Measurements from ENCODE around the gene NOTCH1. TPM values are rescaled to one million over a fixed set of nuclear protein-coding genes. Genes with fewer than 3 reads are reported as not detected.

NOTCH1 gene
- polyA plus RNA-seq, 2 of the 4 experiments (the other 2 are of a cell fraction) = 0.88 to 5.7 TPM

GRCh38 chr9:136484153-136485048, 61.4 kb downstream of the NOTCH1 start:
- peak overlapping the region; percentile 90 to 95 for H3K27ac ChIP-seq
- WGBS (ENCODE audit: missing lambda C conversion rate) = 14% methylated on average over 42 of the region's 59 CpGs
- peak overlapping the region; percentile 97 for H3K4me2 ChIP-seq
- no peak for TF ChIP-seq RARB (CRISPR knock-in tag; IDR thresholded peaks at IDR 0.05)
- TF ChIP-seq, protein P1, sequence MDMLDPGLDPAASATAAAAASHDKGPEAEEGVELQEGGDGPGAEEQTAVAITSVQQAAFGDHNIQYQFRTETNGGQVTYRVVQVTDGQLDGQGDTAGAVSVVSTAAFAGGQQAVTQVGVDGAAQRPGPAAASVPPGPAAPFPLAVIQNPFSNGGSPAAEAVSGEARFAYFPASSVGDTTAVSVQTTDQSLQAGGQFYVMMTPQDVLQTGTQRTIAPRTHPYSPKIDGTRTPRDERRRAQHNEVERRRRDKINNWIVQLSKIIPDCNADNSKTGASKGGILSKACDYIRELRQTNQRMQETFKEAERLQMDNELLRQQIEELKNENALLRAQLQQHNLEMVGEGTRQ (IDR thresholded peaks at IDR 0.05) = peak; percentile 16; the same call in 1 of the 2 replicates
- TF ChIP-seq MYC (IDR thresholded peaks at IDR 0.05; ENCODE audit: borderline replicate concordance, low read length) = 0 out of 2 replicates have a peak, but pooled peaks have one; percentile 38
- TF ChIP-seq, protein P2, sequence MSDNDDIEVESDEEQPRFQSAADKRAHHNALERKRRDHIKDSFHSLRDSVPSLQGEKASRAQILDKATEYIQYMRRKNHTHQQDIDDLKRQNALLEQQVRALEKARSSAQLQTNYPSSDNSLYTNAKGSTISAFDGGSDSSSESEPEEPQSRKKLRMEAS (IDR thresholded peaks at IDR 0.05) = peak; percentile 82
- H3K4me3 ChIP-seq = peak overlapping the region; percentile 65
- ChIA-PET POLR2A (interaction anchor here (0.6 to 2.5 kb wide), 10 partner anchors 10 to 577 kb away, joined by 3 to 17 read pairs (median 4); partner anchors contain the start of genes CAMSAP1 and DNLZ), CTCF (interaction anchor here (0.6 to 9.1 kb wide), 51 partner anchors 8 to 237 kb away, joined by 3 to 776 read pairs (median 5); partner anchors contain the start of genes ENTR1 and PMPCA)
- H3K9me3 ChIP-seq = no peaks in the 10 kb centered on the region
- H3K4me1 ChIP-seq = peaks cover 15% of the 10 kb centered on the region
- FAIRE-seq = no peak
- peak; percentile 20 to 44 for ATAC-seq
- DNase-seq (ENCODE audit: low read depth in 1 of 2, low spot score in 1 of 2) = peak in 1 of 2 experiments; percentile 73

- Histone ChIP-seq H3K4me2 (peak overlapping the region; percentile 97), H3K9me3 (no peaks in the 10 kb centered on the region), H3K4me1 (peaks cover 15% of the 10 kb centered on the region), H3K27ac (peak overlapping the region; percentile 90 to 95), H3K4me3 (peak overlapping the region; percentile 65)
- WGBS (ENCODE audit: missing lambda C conversion rate) = 1% methylated on average over 26 of the region's 63 CpGs
- FAIRE-seq (no peak), DNase-seq (ENCODE audit: low read depth in 1 of 2, low spot score in 1 of 2) (peak; percentile 91 to 92), ATAC-seq (peak; percentile 63 to 67)
- TF ChIP-seq PHF8 (IDR thresholded peaks at IDR 0.05; ENCODE audit: borderline replicate concordance, low read depth) (peak; percentile 70; the same call in 1 of the 2 replicates), POLR2A (IDR thresholded peaks at IDR 0.05; ENCODE audit: low read length) (peak; percentile 69), FOSL2 (IDR thresholded peaks at IDR 0.05) (no peak), FOSL2 (CRISPR knock-in tag; IDR thresholded peaks at IDR 0.05) (no peak)
- TF ChIP-seq, protein P2 (IDR thresholded peaks at IDR 0.05) = peak; percentile 62; the same call in 1 of the 2 replicates
- TF ChIP-seq, protein P3, sequence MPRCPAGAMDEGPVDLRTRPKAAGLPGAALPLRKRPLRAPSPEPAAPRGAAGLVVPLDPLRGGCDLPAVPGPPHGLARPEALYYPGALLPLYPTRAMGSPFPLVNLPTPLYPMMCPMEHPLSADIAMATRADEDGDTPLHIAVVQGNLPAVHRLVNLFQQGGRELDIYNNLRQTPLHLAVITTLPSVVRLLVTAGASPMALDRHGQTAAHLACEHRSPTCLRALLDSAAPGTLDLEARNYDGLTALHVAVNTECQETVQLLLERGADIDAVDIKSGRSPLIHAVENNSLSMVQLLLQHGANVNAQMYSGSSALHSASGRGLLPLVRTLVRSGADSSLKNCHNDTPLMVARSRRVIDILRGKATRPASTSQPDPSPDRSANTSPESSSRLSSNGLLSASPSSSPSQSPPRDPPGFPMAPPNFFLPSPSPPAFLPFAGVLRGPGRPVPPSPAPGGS (IDR thresholded peaks at IDR 0.05) = peak; percentile 86; the same call in 2 of the 3 replicates
- ChIA-PET POLR2A (interaction anchor here (0.6 to 2.5 kb wide), 11 partner anchors 9 to 576 kb away, joined by 3 to 17 read pairs (median 3); partner anchors contain the start of genes CAMSAP1 and DNLZ), CTCF (interaction anchor here (0.6 to 9.1 kb wide), 22 partner anchors 10 to 217 kb away, joined by 3 to 776 read pairs (median 6); no protein-coding TSS in a partner anchor)
These were observed 62.2 kb downstream of the NOTCH1 start for GRCh38 chr9:136483589-136484152.

- ChIA-PET POLR2A (interaction anchor here (0.7 to 2.5 kb wide), 9 partner anchors 8 to 239 kb away, joined by 3 to 17 read pairs (median 4); partner anchors contain the start of gene DNLZ), CTCF (interaction anchor here (1.2 to 9.1 kb wide), 12 partner anchors 11 to 189 kb away, joined by 3 to 776 read pairs (median 12); no protein-coding TSS in a partner anchor)
- FAIRE-seq = no peak
- DNase-seq (ENCODE audit: low read depth in 1 of 2, low spot score in 1 of 2) = peak; percentile 82 to 98
- peak within 1 kb of the TSS; percentile 96 for H3K4me3 ChIP-seq
- 0% methylated on average over 6 of the region's 109 CpGs for WGBS (ENCODE audit: missing lambda C conversion rate)
- peaks cover 15% of the 10 kb centered on the region for H3K4me1 ChIP-seq
- H3K9me3 ChIP-seq = no peaks in the 10 kb centered on the region
- H3K27ac ChIP-seq = peak within 1 kb of the TSS; percentile 91 to 98
- ATAC-seq = peak; percentile 53 to 62
- peak within 1 kb of the TSS; percentile 97 for H3K4me2 ChIP-seq
- TF ChIP-seq HOXB5 (CRISPR knock-in tag; IDR thresholded peaks at IDR 0.05) = no peak
- no peak for TF ChIP-seq HOXB13 (CRISPR knock-in tag; IDR thresholded peaks at IDR 0.05; ENCODE audit: low read depth)
- no peak for TF ChIP-seq BHLHE40 (IDR thresholded peaks at IDR 0.05; ENCODE audit: low read depth, low read length)
- TF ChIP-seq NFE2L2 (conservative IDR thresholded peaks at IDR 0.05; ENCODE audit: low read length) = no peak
- peak; percentile 43; the same call in 1 of the 2 replicates for TF ChIP-seq TP53 (CRISPR knock-in tag; IDR thresholded peaks at IDR 0.05)
- peak; percentile 85 for TF ChIP-seq KDM5A (IDR thresholded peaks at IDR 0.05)
- TF ChIP-seq ZNF302 (CRISPR knock-in tag; IDR thresholded peaks at IDR 0.05) = no peak
- peak; percentile 84 for TF ChIP-seq TFCP2L1 (CRISPR knock-in tag; IDR thresholded peaks at IDR 0.05)
- no peak for TF ChIP-seq MAFK (IDR thresholded peaks at IDR 0.05; ENCODE audit: partially characterized antibody)
- no peak for TF ChIP-seq CHD2 (IDR thresholded peaks at IDR 0.05; ENCODE audit: low read length, partially characterized antibody)
- TF ChIP-seq MAZ (IDR thresholded peaks at IDR 0.05; ENCODE audit: borderline replicate concordance, low read depth, low read length) = no peak
- peak in 1 of 2 experiments; percentile 36; a peak in 1 of 4 replicates for TF ChIP-seq CEBPB (IDR thresholded peaks at IDR 0.05)
- peak; percentile 88 for TF ChIP-seq PHF8 (IDR thresholded peaks at IDR 0.05; ENCODE audit: borderline replicate concordance, low read depth)
- no peak for TF ChIP-seq RCOR1 (IDR thresholded peaks at IDR 0.05; ENCODE audit: low read depth, low read length)
- peak; percentile 60; the same call in 1 of the 2 replicates for TF ChIP-seq PBX3 (IDR thresholded peaks at IDR 0.05)
- TF ChIP-seq SMC3 (IDR thresholded peaks at IDR 0.05) = no peak
- no peak for TF ChIP-seq FOSB (CRISPR knock-in tag; IDR thresholded peaks at IDR 0.05)
- TF ChIP-seq RNF2 (IDR thresholded peaks at IDR 0.05; ENCODE audit: borderline replicate concordance, low read depth) = no peak
These were observed 62.9 kb downstream of the NOTCH1 start, which contains the start of gene SEC16A for GRCh38 chr9:136482793-136483588. Gene SEC16A (minus strand): TSS chr9:136483040. CDS start chr9:136477615, 5,425 bp downstream.
